ENCODE results near the gene RFC5.
"Not testable (repeated sequence)": the region's sequence is repeated elsewhere in the genome, so short reads cannot be mapped to it uniquely, and the experiment has no call there.

Gene RFC5

GRCh38 chr12:118064608-118065007, 48.1 kb downstream of the RFC5 start:
- peak overlapping the region; percentile 65 for H3K27ac Mint-ChIP-seq
- peaks cover 50% of the 10 kb centered on the region for H3K4me1 Mint-ChIP-seq
- no peak for DNase-seq
- H3K9me3 Mint-ChIP-seq, result no peaks in the 10 kb centered on the region
- ATAC-seq, result peak; percentile 26
- peak overlapping the region; percentile 25 for H3K4me3 Mint-ChIP-seq
- H3K27me3 Mint-ChIP-seq, result peaks cover 10% of the 10 kb centered on the region
- H3K36me3 Mint-ChIP-seq (ENCODE audit: low read depth), result no peaks in the 10 kb centered on the region

- ATAC-seq, result no peak
- no peaks in the 10 kb centered on the region for H3K36me3 Mint-ChIP-seq (ENCODE audit: low read depth)
- no peak overlapping the region for H3K27ac Mint-ChIP-seq
- H3K9me3 Mint-ChIP-seq, result no peaks in the 10 kb centered on the region
- no peak for DNase-seq
- H3K4me1 Mint-ChIP-seq, result peaks cover 43% of the 10 kb centered on the region
- H3K27me3 Mint-ChIP-seq, result peaks cover 10% of the 10 kb centered on the region
- H3K4me3 Mint-ChIP-seq, result no peak overlapping the region
Measured at GRCh38 chr12:118065380-118065779, 48.9 kb downstream of the RFC5 start.

DNA sequence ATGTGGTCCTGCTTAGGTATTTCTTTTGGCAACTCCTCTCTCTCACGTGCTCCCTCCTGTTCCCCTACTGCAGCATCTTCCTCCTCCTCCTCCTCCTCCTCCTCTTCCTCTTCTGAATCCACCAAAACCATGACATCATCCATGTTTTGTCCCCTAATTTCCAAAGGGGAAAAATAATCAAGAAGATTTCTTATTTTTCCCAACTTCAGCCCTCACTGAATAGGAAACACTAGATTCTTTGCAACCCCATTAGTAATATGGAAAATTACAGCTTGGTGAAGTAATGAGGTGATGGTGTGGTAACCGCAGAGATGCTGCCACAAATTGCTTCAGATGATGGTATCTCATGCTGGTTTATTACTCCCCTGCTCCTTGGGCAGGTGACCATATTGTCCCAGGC, 51.9 kb downstream of the RFC5 start:
- Mint-ChIP-seq H3K27ac (no peak overlapping the region), H3K4me3 (no peak overlapping the region), H3K9me3 (no peaks in the 10 kb centered on the region), H3K36me3 (ENCODE audit: low read depth) (no peaks in the 10 kb centered on the region), H3K4me1 (peaks cover 29% of the 10 kb centered on the region), H3K27me3 (peaks cover 10% of the 10 kb centered on the region)
- DNase-seq (no peak), ATAC-seq (no peak)

DNA sequence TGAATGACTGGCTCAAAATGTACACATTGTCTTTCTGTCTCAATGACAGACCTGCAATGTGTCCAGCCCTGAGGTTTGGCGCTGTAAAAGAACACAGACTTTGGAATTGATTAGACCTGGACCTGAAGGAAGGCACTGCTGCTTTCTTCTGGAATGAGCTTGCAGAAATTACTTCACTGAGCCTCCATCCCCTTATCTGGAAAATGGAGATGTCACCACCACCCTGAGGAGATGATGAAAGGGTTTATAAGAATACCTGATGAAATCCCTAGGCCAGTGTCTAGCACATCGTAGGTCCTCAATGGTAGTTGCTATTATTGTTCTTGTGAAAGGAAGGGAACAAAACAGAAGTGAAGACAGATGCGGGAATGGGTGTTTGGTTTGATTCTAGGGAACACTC, 54.1 kb downstream of the RFC5 start:
- ATAC-seq (no peak), DNase-seq (no peak)
- no peaks in the 10 kb centered on the region for H3K9me3 Mint-ChIP-seq
- H3K4me1 Mint-ChIP-seq, result peaks cover 7% of the 10 kb centered on the region
- H3K4me3 Mint-ChIP-seq, result no peak overlapping the region
- no peak overlapping the region for H3K27ac Mint-ChIP-seq
- peaks cover 10% of the 10 kb centered on the region for H3K27me3 Mint-ChIP-seq
- no peaks in the 10 kb centered on the region for H3K36me3 Mint-ChIP-seq (ENCODE audit: low read depth)

GRCh38 chr12:118073768-118074167, 57.3 kb downstream of the RFC5 start:
- DNase-seq (no peak), ATAC-seq (no peak)
- Mint-ChIP-seq H3K27ac (no peak overlapping the region), H3K9me3 (no peaks in the 10 kb centered on the region), H3K27me3 (peaks cover 2% of the 10 kb centered on the region), H3K4me3 (no peak overlapping the region), H3K36me3 (ENCODE audit: low read depth) (no peaks in the 10 kb centered on the region), H3K4me1 (no peaks in the 10 kb centered on the region)

DNA sequence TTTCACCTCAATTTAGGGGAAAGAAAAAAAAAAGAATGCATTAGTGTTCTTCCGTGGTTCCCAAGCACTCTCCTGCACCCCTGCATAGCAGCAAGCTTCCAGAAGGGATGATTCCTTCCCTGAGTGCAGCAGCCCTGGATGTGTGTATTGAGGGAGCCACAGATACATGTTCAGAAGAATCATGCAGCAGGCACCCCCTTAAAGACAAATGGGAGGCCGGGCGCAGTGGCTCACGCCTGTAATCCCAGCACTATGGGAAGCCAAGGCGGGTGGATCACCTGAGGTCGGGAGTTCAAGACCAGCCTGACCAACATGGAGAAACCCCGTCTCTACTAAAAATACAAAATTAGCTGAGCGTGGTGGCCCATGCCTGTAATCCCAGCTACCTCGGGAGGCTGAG, 65.0 kb downstream of the RFC5 start:
- not testable (repeated sequence) for H3K36me3 Mint-ChIP-seq (ENCODE audit: low read depth); H3K4me3 Mint-ChIP-seq; H3K27ac Mint-ChIP-seq; H3K9me3 Mint-ChIP-seq; DNase-seq; H3K4me1 Mint-ChIP-seq; ATAC-seq; H3K27me3 Mint-ChIP-seq

Measured in activated naive CD8-positive, alpha-beta T cell treated with anti-CD3 and anti-CD28 coated beads, Interleukin-2, amount 50 U/mL, for 24 hours (primary cell).